ENCODE data around the gene GINS2. TPM values are rescaled to one million over a fixed set of nuclear protein-coding genes. Genes with fewer than 3 reads are reported as not detected.

GINS2 gene
- total RNA-seq, 1 donor: 8.6 TPM

DNA sequence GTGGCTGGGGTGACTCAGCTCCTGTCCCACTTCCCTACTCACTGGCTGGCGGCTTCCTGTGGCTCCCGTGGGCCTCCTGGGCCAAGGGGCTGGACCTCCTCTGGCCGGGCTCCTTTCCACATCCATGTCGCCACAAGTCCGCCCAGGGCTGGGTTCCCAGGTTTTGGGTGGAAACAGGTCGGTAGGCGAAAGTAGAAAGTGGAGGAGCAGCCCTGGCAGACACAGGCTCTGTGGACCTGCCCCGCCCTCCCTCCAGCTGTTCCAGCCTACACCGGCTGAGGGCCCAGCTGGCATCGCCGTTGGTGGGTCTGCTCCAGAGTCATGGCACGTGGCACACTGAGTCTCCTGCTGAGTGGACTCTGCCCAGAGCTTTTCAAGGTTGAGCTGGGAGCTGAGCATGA is 47.0 kb downstream of the GINS2 start:
- no peak for DNase-seq (ENCODE audit: low read depth)
- no peak overlapping the region for H3K4me3 ChIP-seq (ENCODE audit: low read depth, low read length)
- TF ChIP-seq CTCF (IDR thresholded peaks at IDR 0.05; ENCODE audit: insufficient read depth, low read depth, low read length): no peak

GRCh38 chr16:85641305-85641704 is 47.4 kb downstream of the GINS2 start:
- no peak for TF ChIP-seq CTCF (IDR thresholded peaks at IDR 0.05; ENCODE audit: insufficient read depth, low read depth, low read length)
- H3K4me3 ChIP-seq (ENCODE audit: low read depth, low read length): no peak overlapping the region
- no peak for DNase-seq (ENCODE audit: low read depth)

DNA sequence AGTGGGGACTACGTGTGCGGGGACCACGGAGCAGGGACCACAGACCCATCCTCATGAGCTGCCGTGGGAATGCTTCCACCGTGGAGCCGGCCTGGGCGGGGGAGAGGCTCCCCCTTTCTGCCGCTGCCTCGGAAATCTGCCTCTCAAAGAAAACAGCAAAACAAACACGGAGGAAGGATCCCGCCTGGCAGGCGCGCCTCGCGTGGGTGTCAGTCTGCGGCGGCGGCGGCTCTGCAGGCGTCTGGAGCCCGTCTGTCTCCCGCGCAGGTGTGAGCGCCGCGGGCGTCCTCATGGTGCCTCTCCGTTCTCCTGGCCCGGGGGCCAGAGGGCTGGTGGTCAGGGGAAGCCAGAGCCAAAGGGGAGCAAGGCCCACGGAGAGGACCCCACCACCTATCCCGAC is 48.2 kb downstream of the GINS2 start:
- no peak for TF ChIP-seq CTCF (IDR thresholded peaks at IDR 0.05; ENCODE audit: insufficient read depth, low read depth, low read length)
- DNase-seq (ENCODE audit: low read depth): no peak
- H3K4me3 ChIP-seq (ENCODE audit: low read depth, low read length): no peak overlapping the region

DNA sequence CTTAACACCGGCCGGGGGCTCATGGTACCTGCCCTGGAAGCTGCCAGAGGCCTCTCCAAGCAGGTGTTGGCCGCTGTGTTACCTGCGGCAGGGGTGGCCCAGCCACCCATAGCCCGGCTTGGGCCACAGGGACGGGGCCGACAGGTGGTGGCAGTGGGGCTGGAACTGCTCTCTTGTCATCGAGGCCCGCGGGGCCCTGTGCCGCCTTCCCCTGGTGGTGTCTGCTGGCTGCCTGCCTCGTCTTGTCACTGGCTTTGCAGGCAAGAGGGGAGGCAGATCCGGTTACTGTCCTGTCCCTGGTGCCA is 48.5 kb downstream of the GINS2 start:
- no peak for DNase-seq (ENCODE audit: low read depth)
- no peak for TF ChIP-seq CTCF (IDR thresholded peaks at IDR 0.05; ENCODE audit: insufficient read depth, low read depth, low read length)
- no peak overlapping the region for H3K4me3 ChIP-seq (ENCODE audit: low read depth, low read length)

GRCh38 chr16:85639529-85640253 is 49.1 kb downstream of the GINS2 start:
- H3K4me3 ChIP-seq (ENCODE audit: low read depth, low read length): no peak overlapping the region
- no peak for TF ChIP-seq CTCF (IDR thresholded peaks at IDR 0.05; ENCODE audit: insufficient read depth, low read depth, low read length)
- DNase-seq (ENCODE audit: low read depth): no peak

- no peak for TF ChIP-seq CTCF (IDR thresholded peaks at IDR 0.05; ENCODE audit: insufficient read depth, low read depth, low read length)
- DNase-seq (ENCODE audit: low read depth): no peak
- no peak overlapping the region for H3K4me3 ChIP-seq (ENCODE audit: low read depth, low read length)
Measured at GRCh38 chr16:85638695-85639409, 49.9 kb downstream of the GINS2 start.

Measured in fibroblast of villous mesenchyme (primary cell).